HG03039 (cell line): Measurements from ENCODE around the gene FGF14.

ENCODE experiments used
- ATAC-seq: cut with Tn5 transposase; IDR thresholded peaks from one replicate; pipeline ENCODE4 v1.9.1; 2021; ENCODE audit warnings: mild to moderate bottlenecking, moderate library complexity; ENCODE audit not compliant: unreplicated experiment

FGF14 gene

GRCh38 chr13:101828119-101828518 lies 573.7 kb downstream of the FGF14 start:
- ATAC-seq = no peak

GRCh38 chr13:101817898-101818297 lies 584.0 kb downstream of the FGF14 start:
- no peak for ATAC-seq

- ATAC-seq = no peak
Observed at GRCh38 chr13:101811881-101812280, 590.0 kb downstream of the FGF14 start.

GRCh38 chr13:101811284-101811839 lies 590.5 kb downstream of the FGF14 start:
- no peak for ATAC-seq

GRCh38 chr13:101799196-101799595 lies 602.7 kb downstream of the FGF14 start:
- ATAC-seq = no peak

GRCh38 chr13:101798437-101798836 lies 603.4 kb downstream of the FGF14 start:
- ATAC-seq = no peak

- no peak for ATAC-seq
Observed at GRCh38 chr13:101795460-101795859, 606.4 kb downstream of the FGF14 start.

- no peak for ATAC-seq
Observed at GRCh38 chr13:101795025-101795424, 606.8 kb downstream of the FGF14 start.

- ATAC-seq = no peak
Observed at GRCh38 chr13:101792189-101792588, 609.7 kb downstream of the FGF14 start.

- ATAC-seq = no peak
Observed at GRCh38 chr13:101785858-101786257, 616.0 kb downstream of the FGF14 start.

- ATAC-seq = no peak
Observed at GRCh38 chr13:101784313-101784712, 617.5 kb downstream of the FGF14 start.

GRCh38 chr13:101783554-101783953 lies 618.3 kb downstream of the FGF14 start:
- no peak for ATAC-seq

- no peak for ATAC-seq
Observed at GRCh38 chr13:101780211-101780610, 621.6 kb downstream of the FGF14 start.

- ATAC-seq = no peak
Observed at GRCh38 chr13:101779147-101779546, 622.7 kb downstream of the FGF14 start.

GRCh38 chr13:101775267-101775666 lies 626.6 kb downstream of the FGF14 start:
- ATAC-seq = no peak

GRCh38 chr13:101774393-101774792 lies 627.5 kb downstream of the FGF14 start:
- no peak for ATAC-seq

- no peak for ATAC-seq
Observed at GRCh38 chr13:101773062-101773461, 628.8 kb downstream of the FGF14 start.

GRCh38 chr13:101767131-101767530 lies 634.7 kb downstream of the FGF14 start:
- no peak for ATAC-seq

- ATAC-seq = no peak
Observed at GRCh38 chr13:101763191-101763590, 638.7 kb downstream of the FGF14 start.

GRCh38 chr13:101757446-101758039 lies 644.3 kb downstream of the FGF14 start:
- peak; percentile 84 for ATAC-seq

- ATAC-seq = no peak
Observed at GRCh38 chr13:101755228-101755887, 646.5 kb downstream of the FGF14 start.

- ATAC-seq = no peak
Observed at GRCh38 chr13:101752432-101752831, 649.4 kb downstream of the FGF14 start.
